WTC11 (cell line): Measurements from ENCODE around the gene TRPC4AP.

Source experiments
- CREB1 ChIP-seq: sonication (generic); formaldehyde crosslinking; IDR thresholded peaks from 2 replicates; pipeline ENCODE4 v1.8.0; 2023; ENCODE audit warnings: mild to moderate bottlenecking, missing genetic modification reagents
- TEAD1 ChIP-seq: sonication (generic); formaldehyde crosslinking; IDR thresholded peaks from 2 replicates; pipeline ENCODE4 v1.8.0; 2022; ENCODE audit warnings: mild to moderate bottlenecking, missing genetic modification reagents
- TF ChIP-seq, protein P1 (sequence below): fragments of 200-600 bp; IDR thresholded peaks from 2 replicates; pipeline ENCODE4 v1.8.0; 2022; ENCODE audit warnings: antibody characterized with exemption
- TF ChIP-seq, protein P2 (sequence below): sonication (generic); formaldehyde crosslinking; IDR thresholded peaks from 2 replicates; pipeline ENCODE4 v1.8.0; 2022; ENCODE audit warnings: mild to moderate bottlenecking, missing genetic modification reagents

DNA sequence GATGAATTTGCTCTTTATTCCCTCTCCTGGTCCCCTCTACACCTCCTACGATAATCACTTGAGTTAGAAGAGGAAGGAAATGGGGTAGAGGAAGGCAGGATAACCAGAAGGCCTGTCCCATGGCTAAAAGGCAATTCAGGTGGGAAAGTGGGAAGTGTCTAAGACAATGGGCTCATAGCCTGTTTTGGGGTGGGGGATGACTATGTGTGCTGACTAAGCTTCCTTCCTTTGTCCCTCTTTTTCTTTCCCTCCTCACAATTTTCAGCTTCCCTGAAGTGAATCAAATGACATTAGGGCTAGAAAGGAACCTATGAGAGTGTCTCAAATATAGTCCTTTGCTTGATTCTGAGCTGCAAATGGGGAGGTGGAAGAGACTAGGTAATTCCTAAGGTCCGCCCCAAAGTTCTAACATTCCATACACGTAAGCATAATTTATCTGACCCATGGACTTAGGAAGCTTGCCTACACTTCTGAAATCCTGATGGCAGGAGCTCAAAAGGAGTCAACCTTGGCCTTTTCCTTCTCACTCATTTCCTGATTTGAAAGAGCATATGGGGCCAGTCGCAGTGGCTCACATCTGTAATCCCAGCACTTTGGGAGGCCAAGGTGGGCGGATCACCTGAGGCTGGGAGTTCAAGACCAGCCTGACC is 30.3 kb upstream of the TRPC4AP start:
- TF ChIP-seq TEAD1 (no peak), CREB1 (CRISPR knock-in tag) (no peak)
- TF ChIP-seq, protein P1, sequence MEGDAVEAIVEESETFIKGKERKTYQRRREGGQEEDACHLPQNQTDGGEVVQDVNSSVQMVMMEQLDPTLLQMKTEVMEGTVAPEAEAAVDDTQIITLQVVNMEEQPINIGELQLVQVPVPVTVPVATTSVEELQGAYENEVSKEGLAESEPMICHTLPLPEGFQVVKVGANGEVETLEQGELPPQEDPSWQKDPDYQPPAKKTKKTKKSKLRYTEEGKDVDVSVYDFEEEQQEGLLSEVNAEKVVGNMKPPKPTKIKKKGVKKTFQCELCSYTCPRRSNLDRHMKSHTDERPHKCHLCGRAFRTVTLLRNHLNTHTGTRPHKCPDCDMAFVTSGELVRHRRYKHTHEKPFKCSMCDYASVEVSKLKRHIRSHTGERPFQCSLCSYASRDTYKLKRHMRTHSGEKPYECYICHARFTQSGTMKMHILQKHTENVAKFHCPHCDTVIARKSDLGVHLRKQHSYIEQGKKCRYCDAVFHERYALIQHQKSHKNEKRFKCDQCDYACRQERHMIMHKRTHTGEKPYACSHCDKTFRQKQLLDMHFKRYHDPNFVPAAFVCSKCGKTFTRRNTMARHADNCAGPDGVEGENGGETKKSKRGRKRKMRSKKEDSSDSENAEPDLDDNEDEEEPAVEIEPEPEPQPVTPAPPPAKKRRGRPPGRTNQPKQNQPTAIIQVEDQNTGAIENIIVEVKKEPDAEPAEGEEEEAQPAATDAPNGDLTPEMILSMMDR: no peak
- TF ChIP-seq, protein P2, sequence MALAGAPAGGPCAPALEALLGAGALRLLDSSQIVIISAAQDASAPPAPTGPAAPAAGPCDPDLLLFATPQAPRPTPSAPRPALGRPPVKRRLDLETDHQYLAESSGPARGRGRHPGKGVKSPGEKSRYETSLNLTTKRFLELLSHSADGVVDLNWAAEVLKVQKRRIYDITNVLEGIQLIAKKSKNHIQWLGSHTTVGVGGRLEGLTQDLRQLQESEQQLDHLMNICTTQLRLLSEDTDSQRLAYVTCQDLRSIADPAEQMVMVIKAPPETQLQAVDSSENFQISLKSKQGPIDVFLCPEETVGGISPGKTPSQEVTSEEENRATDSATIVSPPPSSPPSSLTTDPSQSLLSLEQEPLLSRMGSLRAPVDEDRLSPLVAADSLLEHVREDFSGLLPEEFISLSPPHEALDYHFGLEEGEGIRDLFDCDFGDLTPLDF (CRISPR knock-in tag): no peak
